ENCODE measurements around the gene PLEKHH2. TPM values are rescaled to one million over a fixed set of nuclear protein-coding genes. Genes with fewer than 3 reads are reported as not detected.

PLEKHH2 gene
- total RNA-seq, 1 donor from 2014 or later, result 0.13 TPM

GRCh38 chr2:43729491-43730174, 92.6 kb downstream of the PLEKHH2 start:
- Mint-ChIP-seq H3K27ac (no peak overlapping the region), H3K9me3 (no peaks in the 10 kb centered on the region), H3K36me3 (ENCODE audit: low read depth) (no peaks in the 10 kb centered on the region), H3K27me3 (ENCODE audit: insufficient read depth) (peaks cover 3% of the 10 kb centered on the region), H3K4me1 (ENCODE audit: low read depth) (no peaks in the 10 kb centered on the region), H3K4me3 (no peak overlapping the region)
- DNase-seq (ENCODE audit: low spot score), result no peak
- intact Hi-C loops (cut with micrococcal nuclease), result no loop called here

GRCh38 chr2:43731211-43731610, 94.2 kb downstream of the PLEKHH2 start:
- H3K4me1 Mint-ChIP-seq (ENCODE audit: low read depth), result no peaks in the 10 kb centered on the region
- H3K36me3 Mint-ChIP-seq (ENCODE audit: low read depth), result no peaks in the 10 kb centered on the region
- H3K27me3 Mint-ChIP-seq (ENCODE audit: insufficient read depth), result peaks cover 5% of the 10 kb centered on the region

GRCh38 chr2:43736637-43737036, 99.6 kb downstream of the PLEKHH2 start:
- DNase-seq (ENCODE audit: low spot score), result no peak
- Mint-ChIP-seq H3K27ac (no peak overlapping the region), H3K9me3 (no peaks in the 10 kb centered on the region), H3K36me3 (ENCODE audit: low read depth) (no peaks in the 10 kb centered on the region), H3K4me3 (no peak overlapping the region), H3K4me1 (ENCODE audit: low read depth) (no peaks in the 10 kb centered on the region), H3K27me3 (ENCODE audit: insufficient read depth) (peaks cover 21% of the 10 kb centered on the region)
- intact Hi-C loops (cut with micrococcal nuclease), result no loop called here

More at GRCh38 chr2:43731211-43731610, 94.2 kb downstream of the PLEKHH2 start:
- no peak overlapping the region for H3K4me3 Mint-ChIP-seq
- intact Hi-C loops (cut with micrococcal nuclease), result no loop called here
- DNase-seq (ENCODE audit: low spot score), result no peak
- H3K27ac Mint-ChIP-seq, result no peak overlapping the region
- H3K9me3 Mint-ChIP-seq, result no peaks in the 10 kb centered on the region

GRCh38 chr2:43737097-43737854, 100.2 kb downstream of the PLEKHH2 start:
- H3K27me3 Mint-ChIP-seq (ENCODE audit: insufficient read depth), result peaks cover 21% of the 10 kb centered on the region
- DNase-seq (ENCODE audit: low spot score), result no peak
- no peaks in the 10 kb centered on the region for H3K36me3 Mint-ChIP-seq (ENCODE audit: low read depth)
- H3K27ac Mint-ChIP-seq, result no peak overlapping the region
- H3K4me1 Mint-ChIP-seq (ENCODE audit: low read depth), result no peaks in the 10 kb centered on the region
- no peak overlapping the region for H3K4me3 Mint-ChIP-seq
- H3K9me3 Mint-ChIP-seq, result no peaks in the 10 kb centered on the region
- intact Hi-C loops (cut with micrococcal nuclease), result no loop called here

- no peaks in the 10 kb centered on the region for H3K4me1 Mint-ChIP-seq (ENCODE audit: low read depth)
- DNase-seq (ENCODE audit: low spot score), result no peak
- H3K27ac Mint-ChIP-seq, result no peak overlapping the region
- peaks cover 21% of the 10 kb centered on the region for H3K27me3 Mint-ChIP-seq (ENCODE audit: insufficient read depth)
- H3K36me3 Mint-ChIP-seq (ENCODE audit: low read depth), result no peaks in the 10 kb centered on the region
- no peak overlapping the region for H3K4me3 Mint-ChIP-seq
- no peaks in the 10 kb centered on the region for H3K9me3 Mint-ChIP-seq
- intact Hi-C loops (cut with micrococcal nuclease), result no loop called here
Observed at GRCh38 chr2:43737855-43738254, 100.8 kb downstream of the PLEKHH2 start.

GRCh38 chr2:43738257-43738656, 101.2 kb downstream of the PLEKHH2 start:
- Mint-ChIP-seq H3K4me1 (ENCODE audit: low read depth) (no peaks in the 10 kb centered on the region), H3K4me3 (no peak overlapping the region), H3K27ac (no peak overlapping the region), H3K36me3 (ENCODE audit: low read depth) (no peaks in the 10 kb centered on the region), H3K9me3 (no peaks in the 10 kb centered on the region), H3K27me3 (ENCODE audit: insufficient read depth) (peaks cover 20% of the 10 kb centered on the region)
- no peak for DNase-seq (ENCODE audit: low spot score)
- intact Hi-C loops (cut with micrococcal nuclease), result no loop called here

GRCh38 chr2:43743706-43744105, 106.6 kb downstream of the PLEKHH2 start:
- H3K27me3 Mint-ChIP-seq (ENCODE audit: insufficient read depth), result peaks cover 8% of the 10 kb centered on the region
- no peak overlapping the region for H3K4me3 Mint-ChIP-seq

GRCh38 chr2:43745457-43745856, 108.4 kb downstream of the PLEKHH2 start:
- Mint-ChIP-seq H3K27me3 (ENCODE audit: insufficient read depth) (peaks cover 5% of the 10 kb centered on the region), H3K9me3 (no peaks in the 10 kb centered on the region), H3K27ac (no peak overlapping the region), H3K36me3 (ENCODE audit: low read depth) (no peaks in the 10 kb centered on the region), H3K4me1 (ENCODE audit: low read depth) (no peaks in the 10 kb centered on the region), H3K4me3 (no peak overlapping the region)
- DNase-seq (ENCODE audit: low spot score), result no peak
- intact Hi-C loops (cut with micrococcal nuclease), result no loop called here

More at GRCh38 chr2:43743706-43744105, 106.6 kb downstream of the PLEKHH2 start:
- DNase-seq (ENCODE audit: low spot score), result no peak
- no peaks in the 10 kb centered on the region for H3K36me3 Mint-ChIP-seq (ENCODE audit: low read depth)
- H3K4me1 Mint-ChIP-seq (ENCODE audit: low read depth), result no peaks in the 10 kb centered on the region
- H3K27ac Mint-ChIP-seq, result no peak overlapping the region
- intact Hi-C loops (cut with micrococcal nuclease), result no loop called here
- no peaks in the 10 kb centered on the region for H3K9me3 Mint-ChIP-seq

- intact Hi-C loops (cut with micrococcal nuclease), result no loop called here
- Mint-ChIP-seq H3K27ac (no peak overlapping the region), H3K27me3 (ENCODE audit: insufficient read depth) (no peaks in the 10 kb centered on the region), H3K4me1 (ENCODE audit: low read depth) (no peaks in the 10 kb centered on the region), H3K36me3 (ENCODE audit: low read depth) (no peaks in the 10 kb centered on the region), H3K9me3 (no peaks in the 10 kb centered on the region), H3K4me3 (no peak overlapping the region)
- DNase-seq (ENCODE audit: low spot score), result no peak
Observed at GRCh38 chr2:43748333-43748732, 111.3 kb downstream of the PLEKHH2 start.

- no peak overlapping the region for H3K27ac Mint-ChIP-seq
- no peaks in the 10 kb centered on the region for H3K9me3 Mint-ChIP-seq
- intact Hi-C loops (cut with micrococcal nuclease), result no loop called here
- no peaks in the 10 kb centered on the region for H3K36me3 Mint-ChIP-seq (ENCODE audit: low read depth)
- no peak overlapping the region for H3K4me3 Mint-ChIP-seq
- no peak for DNase-seq (ENCODE audit: low spot score)
- H3K4me1 Mint-ChIP-seq (ENCODE audit: low read depth), result no peaks in the 10 kb centered on the region
- H3K27me3 Mint-ChIP-seq (ENCODE audit: insufficient read depth), result no peaks in the 10 kb centered on the region
Observed at GRCh38 chr2:43749583-43749982, 112.5 kb downstream of the PLEKHH2 start.

GRCh38 chr2:43751476-43751990, 114.5 kb downstream of the PLEKHH2 start:
- Mint-ChIP-seq H3K9me3 (no peaks in the 10 kb centered on the region), H3K27me3 (ENCODE audit: insufficient read depth) (no peaks in the 10 kb centered on the region), H3K4me3 (no peak overlapping the region), H3K36me3 (ENCODE audit: low read depth) (no peaks in the 10 kb centered on the region), H3K4me1 (ENCODE audit: low read depth) (no peaks in the 10 kb centered on the region), H3K27ac (no peak overlapping the region)
- intact Hi-C loops (cut with micrococcal nuclease), result no loop called here
- DNase-seq (ENCODE audit: low spot score), result no peak

- H3K36me3 Mint-ChIP-seq (ENCODE audit: low read depth), result no peaks in the 10 kb centered on the region
Observed at GRCh38 chr2:43752302-43752701, 115.2 kb downstream of the PLEKHH2 start.

GRCh38 chr2:43754180-43754579, 117.1 kb downstream of the PLEKHH2 start:
- H3K36me3 Mint-ChIP-seq (ENCODE audit: low read depth), result no peaks in the 10 kb centered on the region
- H3K9me3 Mint-ChIP-seq, result no peaks in the 10 kb centered on the region
- no peak overlapping the region for H3K4me3 Mint-ChIP-seq
- H3K27me3 Mint-ChIP-seq (ENCODE audit: insufficient read depth), result no peaks in the 10 kb centered on the region
- DNase-seq (ENCODE audit: low spot score), result no peak
- intact Hi-C loops (cut with micrococcal nuclease), result no loop called here
- H3K4me1 Mint-ChIP-seq (ENCODE audit: low read depth), result no peaks in the 10 kb centered on the region
- H3K27ac Mint-ChIP-seq, result no peak overlapping the region

More at GRCh38 chr2:43752302-43752701, 115.2 kb downstream of the PLEKHH2 start:
- Mint-ChIP-seq H3K9me3 (no peaks in the 10 kb centered on the region), H3K4me3 (no peak overlapping the region), H3K27me3 (ENCODE audit: insufficient read depth) (no peaks in the 10 kb centered on the region), H3K27ac (no peak overlapping the region), H3K4me1 (ENCODE audit: low read depth) (no peaks in the 10 kb centered on the region)
- no peak for DNase-seq (ENCODE audit: low spot score)
- intact Hi-C loops (cut with micrococcal nuclease), result no loop called here

All from activated T-helper 1 cell treated with anti-CD3 and anti-CD28 coated beads, Interleukin-12 subunit alpha, Interleukin-12 subunit beta, Interleukin-2, Interleukin-4 antibody, amounts not matched to agents 30 ng/mL and 10 ng/mL and 1 ng/mL, durations not matched to agents 14 hours and 24 hours and 36 hours (primary cell).